Keratinocyte (primary cell): ENCODE data around the gene KCNJ6. TPM values are rescaled to one million over a fixed set of nuclear protein-coding genes. Genes with fewer than 3 reads are reported as not detected.

Experiments
- DNase-seq: peaks from one replicate; pipeline ENCODE4 v3.0.0-alpha.2; 2011; ENCODE audit warnings: low read depth, missing footprints, low spot score
- FAIRE-seq: peaks from 2 replicates; lab custom pipeline; 2011; peaks lifted over from hg19 to GRCh38; lab: Jason Lieb, UNC
- H2AFZ ChIP-seq: 2 replicates; pipeline ENCODE4 v1.6.0; 2012; ENCODE audit warnings: low read length, control low read depth, inconsistent platforms; ENCODE audit not compliant: control insufficient read depth
- H3K27ac ChIP-seq: 2 replicates; pipeline ENCODE4 v1.5.1; 2011; ENCODE audit warnings: low read length; ENCODE audit not compliant: control insufficient read depth, insufficient read depth
- H3K27me3 ChIP-seq: 3 replicates; pipeline ENCODE4 v1.6.0; 2011; ENCODE audit warnings: low read length; ENCODE audit not compliant: control insufficient read depth, insufficient read depth; ENCODE audit errors: extremely low read depth
- H3K36me3 ChIP-seq, 2 experiments: 2 replicates in 1 of 2; 3 replicates in 1 of 2; pipeline ENCODE4 v1.5.1; 2011; ENCODE audit warnings: low read length in 2 of 2, mild to moderate bottlenecking in 1 of 2; ENCODE audit not compliant: control insufficient read depth in 2 of 2, insufficient read depth in 2 of 2; ENCODE audit errors: extremely low read depth in 1 of 2
- H3K4me1 ChIP-seq: 3 replicates; pipeline ENCODE4 v1.5.1; 2011; ENCODE audit warnings: low read length; ENCODE audit not compliant: control insufficient read depth, insufficient read depth; ENCODE audit errors: extremely low read depth
- H3K4me2 ChIP-seq: 3 replicates; pipeline ENCODE4 v1.6.0; 2011; ENCODE audit warnings: low read depth, low read length; ENCODE audit not compliant: control insufficient read depth, insufficient read depth; ENCODE audit errors: extremely low read depth
- H3K4me3 ChIP-seq, 3 experiments: fragments of 200-600 bp in 1 of 3; sonication (generic) in 1 of 3; 2 replicates in 2 of 3; 3 replicates in 1 of 3; pipeline ENCODE4 v1.5.1; 2011 to 2016; ENCODE audit warnings: low read length in 3 of 3, mild to moderate bottlenecking in 3 of 3, control low read depth in 2 of 3, inconsistent platforms in 1 of 3, low read depth in 1 of 3, mixed read lengths in 1 of 3, mixed run types in 1 of 3, moderate library complexity in 1 of 3; ENCODE audit not compliant: control insufficient read depth in 2 of 3, insufficient read depth in 2 of 3; ENCODE audit errors: extremely low read depth in 1 of 3
- H3K79me2 ChIP-seq: 2 replicates; pipeline ENCODE4 v1.6.0; 2012; ENCODE audit warnings: low read length; ENCODE audit not compliant: control insufficient read depth, insufficient read depth
- H3K9ac ChIP-seq: 3 replicates; pipeline ENCODE4 v1.6.0; 2011; ENCODE audit warnings: low read length; ENCODE audit not compliant: control insufficient read depth, insufficient read depth; ENCODE audit errors: extremely low read depth
- H3K9me1 ChIP-seq: 3 replicates; pipeline ENCODE4 v1.6.0; 2011; ENCODE audit warnings: low read length; ENCODE audit not compliant: control insufficient read depth, insufficient read depth; ENCODE audit errors: extremely low read depth
- H3K9me3 ChIP-seq: 2 replicates; pipeline ENCODE4 v1.5.1; 2012; ENCODE audit warnings: low read depth, low read length; ENCODE audit not compliant: control insufficient read depth
- H4K20me1 ChIP-seq: 3 replicates; pipeline ENCODE4 v1.6.0; 2011; ENCODE audit warnings: low read length; ENCODE audit not compliant: control insufficient read depth, insufficient read depth; ENCODE audit errors: extremely low read depth
- CTCF ChIP-seq, 3 experiments: IDR thresholded peaks in 1 of 3; conservative IDR thresholded peaks in 1 of 3; optimal IDR thresholded peaks in 1 of 3; 2 replicates in 2 of 3; 3 replicates in 1 of 3; pipeline versions ENCODE3 to v1.5.1; 2011; ENCODE audit warnings: low read length in 3 of 3, mild to moderate bottlenecking in 3 of 3, moderate library complexity in 2 of 3, control low read depth in 1 of 3, inconsistent platforms in 1 of 3; ENCODE audit not compliant: insufficient read depth in 2 of 3; ENCODE audit errors: extremely low read depth in 1 of 3
- EZH2 ChIP-seq: IDR thresholded peaks from one replicate; pipeline ENCODE4 v1.6.1; 2012; ENCODE audit warnings: inconsistent platforms, mild to moderate bottlenecking, low read length, moderate library complexity
- dilution Hi-C: fragments of 300-500 bp; cut with MboI; formaldehyde crosslinking; loops from one replicate; pipeline ENCODE4 v1.7.0; 2020; ENCODE audit warnings: low sequenced_read_pairs; ENCODE audit not compliant: extremely low pct_ligation_motif_present
- polyA plus RNA-seq, 5 experiments: library from polyadenylated mRNA; depleted of rRNA in 3 of 5; stranded (reverse) in 3 of 5; stranded (forward) in 1 of 5; unstranded in 1 of 5; fragments of >200 nt; gene quantifications; 1 replicate in 1 of 5; 2 replicates in 3 of 5; 3 replicates in 1 of 5; pipeline versions ENCODE4 v1.2.1 to v1.2.3, GENCODE V29; 2011 to 2012; ENCODE audit warnings: missing spikeins in 2 of 5, low read depth in 1 of 5, low replicate concordance in 1 of 5

Gene KCNJ6
- polyA plus RNA-seq, 1 donor (not counting 4 experiments of a cell fraction or from before 2014, with no cell fraction given) = not detected

GRCh38 chr21:37631319-37632117 lies 284.7 kb downstream of the KCNJ6 start:
- dilution Hi-C loops = no loop called here
- Histone ChIP-seq H3K9me1 (no peaks in the 10 kb centered on the region), H3K36me3 (no peaks in the 10 kb centered on the region), H3K27ac (peak overlapping the region; percentile 51), H3K9ac (peak overlapping the region; percentile 38), H3K27me3 (no peaks in the 10 kb centered on the region), H2AFZ (no peak overlapping the region), H3K79me2 (no peaks in the 10 kb centered on the region), H3K4me3 (no peak overlapping the region), H3K4me1 (peaks cover 23% of the 10 kb centered on the region), H3K9me3 (no peaks in the 10 kb centered on the region), H4K20me1 (no peaks in the 10 kb centered on the region), H3K4me2 (peak overlapping the region; percentile 63)
- FAIRE-seq = peak; percentile 89
- DNase-seq = peak; percentile 48
- TF ChIP-seq CTCF (optimal IDR thresholded peaks at IDR 0.05 in 1 of 3, IDR thresholded peaks at IDR 0.05 in 1 of 3, conservative IDR thresholded peaks at IDR 0.05 in 1 of 3; ENCODE audit: extremely low read depth in 1 of 3, insufficient read depth in 2 of 3, low read length in 3 of 3) (no peak), EZH2 (no peak)

- H3K4me1 ChIP-seq = peaks cover 17% of the 10 kb centered on the region
- no peak overlapping the region for H3K4me3 ChIP-seq
- no peaks in the 10 kb centered on the region for H3K79me2 ChIP-seq
- H3K27ac ChIP-seq = no peak overlapping the region
- TF ChIP-seq CTCF (optimal IDR thresholded peaks at IDR 0.05 in 1 of 3, IDR thresholded peaks at IDR 0.05 in 1 of 3, conservative IDR thresholded peaks at IDR 0.05 in 1 of 3; ENCODE audit: extremely low read depth in 1 of 3, insufficient read depth in 2 of 3, low read length in 3 of 3) (no peak), EZH2 (no peak)
- no peaks in the 10 kb centered on the region for H3K27me3 ChIP-seq
- FAIRE-seq = no peak
- H3K9ac ChIP-seq = no peak overlapping the region
- H3K9me1 ChIP-seq = no peaks in the 10 kb centered on the region
- no peaks in the 10 kb centered on the region for H4K20me1 ChIP-seq
- H3K4me2 ChIP-seq = no peak overlapping the region
- H3K9me3 ChIP-seq = no peaks in the 10 kb centered on the region
- no peaks in the 10 kb centered on the region for H3K36me3 ChIP-seq
- DNase-seq = no peak
- no peak overlapping the region for H2AFZ ChIP-seq
- dilution Hi-C loops = no loop called here
These were observed 285.4 kb downstream of the KCNJ6 start for GRCh38 chr21:37630872-37631271.
